ENCODE data around the gene ABCB1. TPM values are rescaled to one million over a fixed set of nuclear protein-coding genes. Genes with fewer than 3 reads are reported as not detected.

ABCB1 gene
- total RNA-seq, 6 experiments from 2014 or later: 29.4 to 68.5 (median 51.0) TPM

GRCh38 chr7:87598234-87599009, 2.3 kb downstream of the ABCB1 start:
- peaks cover 0 to 3% (median 0%) of the 10 kb centered on the region in 4 donors for H3K4me1 ChIP-seq
- no peak for ATAC-seq
- no peaks in the 10 kb centered on the region for H3K27me3 ChIP-seq
- intact Hi-C loops (cut with DNase I): no loop called here
- no peaks in the 10 kb centered on the region for H3K9me3 ChIP-seq
- H3K4me3 ChIP-seq: peak overlapping the region in 2 of 3 donors; percentile 50 to 68
- TF ChIP-seq POLR2A (IDR thresholded peaks at IDR 0.05): no peak
- TF ChIP-seq, protein P1, sequence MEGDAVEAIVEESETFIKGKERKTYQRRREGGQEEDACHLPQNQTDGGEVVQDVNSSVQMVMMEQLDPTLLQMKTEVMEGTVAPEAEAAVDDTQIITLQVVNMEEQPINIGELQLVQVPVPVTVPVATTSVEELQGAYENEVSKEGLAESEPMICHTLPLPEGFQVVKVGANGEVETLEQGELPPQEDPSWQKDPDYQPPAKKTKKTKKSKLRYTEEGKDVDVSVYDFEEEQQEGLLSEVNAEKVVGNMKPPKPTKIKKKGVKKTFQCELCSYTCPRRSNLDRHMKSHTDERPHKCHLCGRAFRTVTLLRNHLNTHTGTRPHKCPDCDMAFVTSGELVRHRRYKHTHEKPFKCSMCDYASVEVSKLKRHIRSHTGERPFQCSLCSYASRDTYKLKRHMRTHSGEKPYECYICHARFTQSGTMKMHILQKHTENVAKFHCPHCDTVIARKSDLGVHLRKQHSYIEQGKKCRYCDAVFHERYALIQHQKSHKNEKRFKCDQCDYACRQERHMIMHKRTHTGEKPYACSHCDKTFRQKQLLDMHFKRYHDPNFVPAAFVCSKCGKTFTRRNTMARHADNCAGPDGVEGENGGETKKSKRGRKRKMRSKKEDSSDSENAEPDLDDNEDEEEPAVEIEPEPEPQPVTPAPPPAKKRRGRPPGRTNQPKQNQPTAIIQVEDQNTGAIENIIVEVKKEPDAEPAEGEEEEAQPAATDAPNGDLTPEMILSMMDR (IDR thresholded peaks at IDR 0.05): no peak
- no peak for DNase-seq
- 32% methylated on average over 4 of the region's 4 CpGs for WGBS (ENCODE audit: insufficient coverage, low coverage, low lambda C conversion rate, missing lambda C conversion rate)
- no peaks in the 10 kb centered on the region for H3K36me3 ChIP-seq
- peak overlapping the region in 2 of 3 donors; percentile 25 to 89 for H3K27ac ChIP-seq

- Histone ChIP-seq H3K9me3 (no peaks in the 10 kb centered on the region), H3K36me3 (no peaks in the 10 kb centered on the region), H3K27ac (no peak overlapping the region), H3K4me3 (no peak overlapping the region), H3K4me1 (peaks cover 0 to 3% (median 0%) of the 10 kb centered on the region in 4 donors), H3K27me3 (no peaks in the 10 kb centered on the region)
- DNase-seq (no peak), ATAC-seq (no peak)
- no peak for TF ChIP-seq POLR2A (IDR thresholded peaks at IDR 0.05)
- TF ChIP-seq, protein P1 (IDR thresholded peaks at IDR 0.05): no peak
- intact Hi-C loops (cut with DNase I): no loop called here
- WGBS (ENCODE audit: insufficient coverage, low coverage, low lambda C conversion rate, missing lambda C conversion rate): 30% methylated on average over 1 of the region's 1 CpG
Measured at GRCh38 chr7:87596696-87597095, 4.0 kb downstream of the ABCB1 start.

GRCh38 chr7:87596136-87596535, 4.5 kb downstream of the ABCB1 start:
- no peak overlapping the region for H3K4me3 ChIP-seq
- peaks cover 0 to 3% (median 0%) of the 10 kb centered on the region in 4 donors for H3K4me1 ChIP-seq
- no peak overlapping the region for H3K27ac ChIP-seq
- no peaks in the 10 kb centered on the region for H3K9me3 ChIP-seq
- WGBS (ENCODE audit: insufficient coverage, low coverage, low lambda C conversion rate, missing lambda C conversion rate): 73% methylated on average over 1 of the region's 1 CpG
- TF ChIP-seq, protein P1 (IDR thresholded peaks at IDR 0.05): no peak
- no peak for TF ChIP-seq POLR2A (IDR thresholded peaks at IDR 0.05)
- no peaks in the 10 kb centered on the region for H3K36me3 ChIP-seq
- ATAC-seq: no peak
- H3K27me3 ChIP-seq: no peaks in the 10 kb centered on the region
- no peak for DNase-seq
- intact Hi-C loops (cut with DNase I): no loop called here

DNA sequence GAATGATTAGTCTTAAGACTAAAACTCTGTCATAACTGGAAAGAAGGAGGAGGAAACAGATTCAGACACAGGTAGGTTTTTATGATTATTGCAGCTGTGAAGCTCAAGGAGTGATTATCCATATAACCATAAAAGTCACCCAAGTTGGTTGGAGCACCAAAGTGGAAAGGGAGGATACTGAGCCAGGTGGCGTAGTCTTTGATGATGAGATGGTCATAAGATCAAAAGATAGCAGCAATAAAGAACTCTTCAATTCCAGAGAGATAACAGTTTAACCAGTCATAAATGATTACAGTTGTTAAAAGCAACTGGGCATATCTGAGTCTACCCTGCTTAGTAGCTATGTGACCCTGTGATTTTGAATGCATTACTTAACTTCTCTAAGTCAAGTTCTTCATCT, 8.4 kb downstream of the ABCB1 start:
- H3K4me1 ChIP-seq: peaks cover 0 to 3% (median 0%) of the 10 kb centered on the region in 4 donors
- 90% methylated on average over 1 of the region's 1 CpG for WGBS (ENCODE audit: insufficient coverage, low coverage, low lambda C conversion rate, missing lambda C conversion rate)
- ATAC-seq: no peak
- no peak for DNase-seq
- H3K36me3 ChIP-seq: no peaks in the 10 kb centered on the region
- TF ChIP-seq POLR2A (IDR thresholded peaks at IDR 0.05): no peak
- TF ChIP-seq, protein P1 (IDR thresholded peaks at IDR 0.05): no peak
- no peaks in the 10 kb centered on the region for H3K9me3 ChIP-seq
- no peak overlapping the region for H3K27ac ChIP-seq
- no peak overlapping the region for H3K4me3 ChIP-seq
- intact Hi-C loops (cut with DNase I): no loop called here
- no peaks in the 10 kb centered on the region for H3K27me3 ChIP-seq
